ENCODE data around the gene GC. TPM values are rescaled to one million over a fixed set of nuclear protein-coding genes. Genes with fewer than 3 reads are reported as not detected.

The GC gene
- total RNA-seq, 2 donors from 2014 or later = 16.2 to 34.8 TPM

GRCh38 chr4:71709961-71710360, 73.9 kb downstream of the GC start:
- Histone ChIP-seq H3K9me3 (no peaks in the 10 kb centered on the region), H3K27ac (no peak overlapping the region), H3K27me3 (no peaks in the 10 kb centered on the region), H3K4me1 (peaks cover 11% of the 10 kb centered on the region), H3K4me3 (no peak overlapping the region), H3K36me3 (replicated peaks in 1 of 2; ENCODE audit: insufficient read depth in 1 of 2, low read depth in 2 of 2) (no peaks in the 10 kb centered on the region)
- no peak for ATAC-seq
- no peak for DNase-seq
- TF ChIP-seq, protein P1, sequence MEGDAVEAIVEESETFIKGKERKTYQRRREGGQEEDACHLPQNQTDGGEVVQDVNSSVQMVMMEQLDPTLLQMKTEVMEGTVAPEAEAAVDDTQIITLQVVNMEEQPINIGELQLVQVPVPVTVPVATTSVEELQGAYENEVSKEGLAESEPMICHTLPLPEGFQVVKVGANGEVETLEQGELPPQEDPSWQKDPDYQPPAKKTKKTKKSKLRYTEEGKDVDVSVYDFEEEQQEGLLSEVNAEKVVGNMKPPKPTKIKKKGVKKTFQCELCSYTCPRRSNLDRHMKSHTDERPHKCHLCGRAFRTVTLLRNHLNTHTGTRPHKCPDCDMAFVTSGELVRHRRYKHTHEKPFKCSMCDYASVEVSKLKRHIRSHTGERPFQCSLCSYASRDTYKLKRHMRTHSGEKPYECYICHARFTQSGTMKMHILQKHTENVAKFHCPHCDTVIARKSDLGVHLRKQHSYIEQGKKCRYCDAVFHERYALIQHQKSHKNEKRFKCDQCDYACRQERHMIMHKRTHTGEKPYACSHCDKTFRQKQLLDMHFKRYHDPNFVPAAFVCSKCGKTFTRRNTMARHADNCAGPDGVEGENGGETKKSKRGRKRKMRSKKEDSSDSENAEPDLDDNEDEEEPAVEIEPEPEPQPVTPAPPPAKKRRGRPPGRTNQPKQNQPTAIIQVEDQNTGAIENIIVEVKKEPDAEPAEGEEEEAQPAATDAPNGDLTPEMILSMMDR (IDR thresholded peaks at IDR 0.05) = no peak
- no peak for TF ChIP-seq POLR2A (IDR thresholded peaks at IDR 0.05)
- intact Hi-C loops (cut with DNase I) = no loop called here
- WGBS, 2 donors = 13 to 41% methylated on average over 1 of the region's 1 CpG

DNA sequence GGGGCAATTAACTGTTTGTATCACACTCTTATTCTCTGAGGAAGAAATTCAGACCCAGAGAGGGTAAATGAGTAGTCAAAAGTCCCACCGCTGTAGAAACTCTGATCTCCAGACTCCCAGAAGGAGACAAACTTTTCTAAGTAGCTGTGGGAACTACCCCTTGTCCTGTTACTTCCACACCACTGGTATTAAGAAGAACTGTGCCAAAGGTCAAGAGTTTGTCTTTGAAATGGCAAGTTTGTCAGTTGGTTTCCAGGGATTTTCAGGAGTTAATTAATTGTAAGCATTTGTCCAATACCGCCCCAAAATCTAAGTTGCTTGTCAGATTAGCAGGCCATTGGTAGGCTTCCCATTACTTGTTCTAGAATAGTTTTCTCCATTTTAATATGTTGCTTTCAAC, 85.7 kb downstream of the GC start:
- intact Hi-C loops (cut with DNase I) = no loop called here
- DNase-seq (no peak), ATAC-seq (no peak)
- WGBS, 2 donors = 81 to 88% methylated on average over 2 of the region's 2 CpGs
- TF ChIP-seq POLR2A (IDR thresholded peaks at IDR 0.05) = no peak
- TF ChIP-seq, protein P1 (IDR thresholded peaks at IDR 0.05) = no peak
- Histone ChIP-seq H3K27me3 (no peaks in the 10 kb centered on the region), H3K4me1 (no peaks in the 10 kb centered on the region), H3K9me3 (no peaks in the 10 kb centered on the region), H3K4me3 (no peak overlapping the region), H3K27ac (no peak overlapping the region), H3K36me3 (replicated peaks in 1 of 2; ENCODE audit: insufficient read depth in 1 of 2, low read depth in 2 of 2) (no peaks in the 10 kb centered on the region)

GRCh38 chr4:71697031-71697430, 86.8 kb downstream of the GC start:
- no peak overlapping the region for H3K4me3 ChIP-seq
- H3K9me3 ChIP-seq = no peaks in the 10 kb centered on the region
- DNase-seq (no peak), ATAC-seq (no peak)
- H3K27ac ChIP-seq = no peak overlapping the region
- intact Hi-C loops (cut with DNase I) = no loop called here
- H3K27me3 ChIP-seq = no peaks in the 10 kb centered on the region
- 87 to 97% methylated on average over 4 of the region's 4 CpGs for WGBS, 2 donors
- peaks cover 4% of the 10 kb centered on the region for H3K4me1 ChIP-seq
- TF ChIP-seq, protein P1 (IDR thresholded peaks at IDR 0.05) = no peak
- TF ChIP-seq POLR2A (IDR thresholded peaks at IDR 0.05) = no peak
- H3K36me3 ChIP-seq (replicated peaks in 1 of 2; ENCODE audit: insufficient read depth in 1 of 2, low read depth in 2 of 2) = no peaks in the 10 kb centered on the region

- no peak for DNase-seq
- Histone ChIP-seq H3K36me3 (replicated peaks in 1 of 2; ENCODE audit: insufficient read depth in 1 of 2, low read depth in 2 of 2) (no peaks in the 10 kb centered on the region), H3K27me3 (no peaks in the 10 kb centered on the region), H3K4me3 (no peak overlapping the region), H3K27ac (no peak overlapping the region), H3K4me1 (peaks cover 13% of the 10 kb centered on the region), H3K9me3 (no peaks in the 10 kb centered on the region)
- ATAC-seq = no peak
- intact Hi-C loops (cut with DNase I) = no loop called here
- 51 to 61% methylated on average over 5 of the region's 5 CpGs for WGBS, 2 donors
- TF ChIP-seq, protein P1 (IDR thresholded peaks at IDR 0.05) = no peak
- TF ChIP-seq POLR2A (IDR thresholded peaks at IDR 0.05) = no peak
Measured at GRCh38 chr4:71694961-71695360, 88.9 kb downstream of the GC start.

GRCh38 chr4:71692963-71693362, 90.9 kb downstream of the GC start:
- Histone ChIP-seq H3K4me3 (no peak overlapping the region), H3K36me3 (replicated peaks in 1 of 2; ENCODE audit: insufficient read depth in 1 of 2, low read depth in 2 of 2) (no peaks in the 10 kb centered on the region), H3K27ac (no peak overlapping the region), H3K4me1 (peaks cover 13% of the 10 kb centered on the region), H3K9me3 (no peaks in the 10 kb centered on the region), H3K27me3 (no peaks in the 10 kb centered on the region)
- ATAC-seq = no peak
- intact Hi-C loops (cut with DNase I) = no loop called here
- WGBS, 2 donors = 61 to 77% methylated on average over 1 of the region's 1 CpG
- TF ChIP-seq, protein P1 (IDR thresholded peaks at IDR 0.05) = no peak
- no peak for TF ChIP-seq POLR2A (IDR thresholded peaks at IDR 0.05)
- DNase-seq = no peak
